Measurements from ENCODE around the gene SYDE1.
"Not testable (repeated sequence)": the region's sequence is repeated elsewhere in the genome, so short reads cannot be mapped to it uniquely, and the experiment has no call there.

DNA sequence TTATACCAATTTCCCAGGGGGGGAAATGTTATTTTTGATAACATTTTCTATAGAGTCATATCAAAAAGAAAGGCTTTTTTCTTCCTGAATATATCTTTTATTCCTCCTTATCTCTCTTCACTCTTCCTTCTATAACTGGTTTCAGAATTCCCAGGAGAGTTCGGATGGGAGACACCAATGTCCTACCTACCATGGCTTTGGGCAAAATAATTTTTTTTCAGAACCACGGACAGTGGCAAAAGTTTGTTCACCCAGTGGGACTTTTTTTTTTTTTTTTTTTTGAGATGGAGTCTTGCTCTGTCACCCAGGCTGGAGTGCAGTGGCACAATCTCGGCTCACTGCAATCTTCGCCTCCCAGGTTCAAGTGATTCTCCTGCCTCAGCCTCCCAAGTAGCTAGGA lies 27.2 kb upstream of the SYDE1 start:
- TF ChIP-seq, protein P1, sequence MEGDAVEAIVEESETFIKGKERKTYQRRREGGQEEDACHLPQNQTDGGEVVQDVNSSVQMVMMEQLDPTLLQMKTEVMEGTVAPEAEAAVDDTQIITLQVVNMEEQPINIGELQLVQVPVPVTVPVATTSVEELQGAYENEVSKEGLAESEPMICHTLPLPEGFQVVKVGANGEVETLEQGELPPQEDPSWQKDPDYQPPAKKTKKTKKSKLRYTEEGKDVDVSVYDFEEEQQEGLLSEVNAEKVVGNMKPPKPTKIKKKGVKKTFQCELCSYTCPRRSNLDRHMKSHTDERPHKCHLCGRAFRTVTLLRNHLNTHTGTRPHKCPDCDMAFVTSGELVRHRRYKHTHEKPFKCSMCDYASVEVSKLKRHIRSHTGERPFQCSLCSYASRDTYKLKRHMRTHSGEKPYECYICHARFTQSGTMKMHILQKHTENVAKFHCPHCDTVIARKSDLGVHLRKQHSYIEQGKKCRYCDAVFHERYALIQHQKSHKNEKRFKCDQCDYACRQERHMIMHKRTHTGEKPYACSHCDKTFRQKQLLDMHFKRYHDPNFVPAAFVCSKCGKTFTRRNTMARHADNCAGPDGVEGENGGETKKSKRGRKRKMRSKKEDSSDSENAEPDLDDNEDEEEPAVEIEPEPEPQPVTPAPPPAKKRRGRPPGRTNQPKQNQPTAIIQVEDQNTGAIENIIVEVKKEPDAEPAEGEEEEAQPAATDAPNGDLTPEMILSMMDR (IDR thresholded peaks at IDR 0.05; ENCODE audit: low read length), result not testable (repeated sequence)
- not testable (repeated sequence) for TF ChIP-seq EZH2phosphoT487 (IDR thresholded peaks at IDR 0.05; ENCODE audit: low read length)

Data from MM.1S (cell line).